Keratinocyte (primary cell): ENCODE results near the gene BTNL3.

Experiments
- EZH2 ChIP-seq: IDR thresholded peaks from one replicate; pipeline ENCODE4 v1.6.1; 2012; ENCODE audit warnings: inconsistent platforms, mild to moderate bottlenecking, low read length, moderate library complexity
- TF ChIP-seq, protein P1 (sequence below), 3 experiments: IDR thresholded peaks in 1 of 3; conservative IDR thresholded peaks in 1 of 3; optimal IDR thresholded peaks in 1 of 3; 2 replicates in 2 of 3; 3 replicates in 1 of 3; pipeline versions ENCODE3 to v1.5.1; 2011; ENCODE audit warnings: low read length in 3 of 3, mild to moderate bottlenecking in 3 of 3, moderate library complexity in 2 of 3, control low read depth in 1 of 3, inconsistent platforms in 1 of 3; ENCODE audit not compliant: insufficient read depth in 2 of 3; ENCODE audit errors: extremely low read depth in 1 of 3

DNA sequence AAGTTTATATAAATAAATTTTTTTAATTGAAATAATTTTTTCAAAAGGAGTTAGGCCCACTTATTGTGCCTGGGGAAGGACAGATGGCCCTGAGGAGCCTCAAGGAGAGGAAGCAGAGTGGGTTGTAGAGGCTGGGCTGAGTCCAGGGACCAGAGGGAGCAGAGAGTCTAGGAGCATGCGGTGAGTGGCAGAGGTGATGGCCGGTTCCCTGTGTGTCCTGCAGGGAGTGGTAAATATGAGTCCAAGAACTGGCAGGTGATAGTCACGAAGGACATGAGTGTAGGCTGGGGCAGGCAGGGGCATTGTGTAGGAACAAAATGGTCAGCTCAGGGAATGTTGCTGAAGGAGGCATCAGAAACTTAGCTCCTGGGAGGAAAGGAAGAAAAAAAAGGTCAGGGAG, 43.1 kb downstream of the BTNL3 start:
- TF ChIP-seq, protein P1, sequence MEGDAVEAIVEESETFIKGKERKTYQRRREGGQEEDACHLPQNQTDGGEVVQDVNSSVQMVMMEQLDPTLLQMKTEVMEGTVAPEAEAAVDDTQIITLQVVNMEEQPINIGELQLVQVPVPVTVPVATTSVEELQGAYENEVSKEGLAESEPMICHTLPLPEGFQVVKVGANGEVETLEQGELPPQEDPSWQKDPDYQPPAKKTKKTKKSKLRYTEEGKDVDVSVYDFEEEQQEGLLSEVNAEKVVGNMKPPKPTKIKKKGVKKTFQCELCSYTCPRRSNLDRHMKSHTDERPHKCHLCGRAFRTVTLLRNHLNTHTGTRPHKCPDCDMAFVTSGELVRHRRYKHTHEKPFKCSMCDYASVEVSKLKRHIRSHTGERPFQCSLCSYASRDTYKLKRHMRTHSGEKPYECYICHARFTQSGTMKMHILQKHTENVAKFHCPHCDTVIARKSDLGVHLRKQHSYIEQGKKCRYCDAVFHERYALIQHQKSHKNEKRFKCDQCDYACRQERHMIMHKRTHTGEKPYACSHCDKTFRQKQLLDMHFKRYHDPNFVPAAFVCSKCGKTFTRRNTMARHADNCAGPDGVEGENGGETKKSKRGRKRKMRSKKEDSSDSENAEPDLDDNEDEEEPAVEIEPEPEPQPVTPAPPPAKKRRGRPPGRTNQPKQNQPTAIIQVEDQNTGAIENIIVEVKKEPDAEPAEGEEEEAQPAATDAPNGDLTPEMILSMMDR (optimal IDR thresholded peaks at IDR 0.05 in 1 of 3, IDR thresholded peaks at IDR 0.05 in 1 of 3, conservative IDR thresholded peaks at IDR 0.05 in 1 of 3; ENCODE audit: extremely low read depth in 1 of 3, insufficient read depth in 2 of 3, low read length in 3 of 3), result no peak
- TF ChIP-seq EZH2, result no peak
